Heart right ventricle (tissue), 16 donors: ENCODE data around the gene SOHLH2. TPM values are rescaled to one million over a fixed set of nuclear protein-coding genes. Genes with fewer than 3 reads are reported as not detected.
A peak's percentile ranks its signal among the peaks of the same experiment; 100 is the strongest.

Experiments used
- ATAC-seq, 8 donors: fragments of 200-7000 bp; cut with Tn5 transposase; one replicate each; pipeline ENCODE4 v1.9.1; 2020; ENCODE audit warnings: mild to moderate bottlenecking in 8 of 8, moderate library complexity in 8 of 8, moderate number of reproducible peaks in 1 of 8
- DNase-seq, 2 donors: peaks; one replicate each; pipeline ENCODE4 v3.0.0-alpha.2; 2020
- H3K27ac ChIP-seq, 10 donors: fragments of 200-600 bp; sonication (generic) in 2 of 10; one replicate each; pipeline versions ENCODE4 v1.5.0 to v1.8.0; 2020 to 2022; ENCODE audit warnings: mild to moderate bottlenecking in 3 of 10
- H3K27me3 ChIP-seq, 7 donors: fragments of 200-600 bp; one replicate each; pipeline ENCODE4 v1.8.0; 2021 to 2022; ENCODE audit warnings: mild to moderate bottlenecking in 2 of 7
- H3K36me3 ChIP-seq, 9 donors: fragments of 200-600 bp; sonication (generic) in 1 of 9; one replicate each; pipeline versions ENCODE4 v1.5.0 to v1.8.0; 2020 to 2022; ENCODE audit warnings: mild to moderate bottlenecking in 2 of 9
- H3K4me1 ChIP-seq, 9 donors: fragments of 200-600 bp; sonication (generic) in 1 of 9; one replicate each; pipeline versions ENCODE4 v1.5.0 to v1.8.0; 2020 to 2022; ENCODE audit warnings: mild to moderate bottlenecking in 4 of 9
- H3K4me3 ChIP-seq, 10 donors: fragments of 200-600 bp; sonication (generic) in 2 of 10; one replicate each; pipeline versions ENCODE4 v1.5.0 to v1.8.0; 2020 to 2022; ENCODE audit warnings: mild to moderate bottlenecking in 7 of 10, moderate library complexity in 2 of 10
- H3K9me3 ChIP-seq, 11 donors: fragments of 200-600 bp in 10 of 11; sonication (generic) in 2 of 11; one replicate each; pipeline versions ENCODE4 v1.5.0 to v1.8.0; 2013 to 2022; ENCODE audit warnings: mild to moderate bottlenecking in 2 of 11, control low read depth in 1 of 11, moderate library complexity in 1 of 11
- CTCF ChIP-seq, 9 donors: fragments of 200-600 bp; sonication (generic) in 2 of 9; IDR thresholded peaks; one replicate each; pipeline versions ENCODE4 v1.5.0 to v1.8.0; 2021 to 2022; ENCODE audit warnings: antibody characterized with exemption in 9 of 9, mild to moderate bottlenecking in 5 of 9, moderate library complexity in 1 of 9
- WGBS, 2 donors: extraction: QIAGEN DNeasy Blood & Tissue Kit; methylation state at CpG; one replicate each; pipeline ENCODE4 v1.1.7; 2013; ENCODE audit warnings: inconsistent platforms in 1 of 2; 5-methylcytosine and 5-hydroxymethylcytosine counted together
- intact Hi-C, 10 donors: fragments of 100-400 bp; cut with DNase I; formaldehyde crosslinking; loops; one replicate each; pipeline versions ENCODE4 v1.11.1 to v1.14.2; 2022
- polyA plus RNA-seq, 2 donors: library from polyadenylated mRNA; stranded (reverse); fragments of 200-250 nt; gene quantifications; one replicate each; pipeline ENCODE4 v1.2.3, GENCODE V29; 2013
- total RNA-seq, 10 donors: library from RNA; stranded (reverse); fragmentation: NEBNext Ultra II Directional in 3 of 10; extraction: Animal tissue kit (Norgen Biotek cat#: 25700) in 3 of 10; gene quantifications; one replicate each; pipeline versions ENCODE4 v1.2.1 to v1.2.4, GENCODE V29; 2021 to 2023
- donor health status: Arrhythmogenic right ventricular cardiomyopathy.
- donor health status: ischemic (EF 13 %, LVEDD 7.1; RV severe dilation, severe dysfunction).
- donor health status: healthy with polysubstance abuse.
- donor health status: DM: no; HTN: yes; CAD: no.
- donor health status: DM: no; HTN: no; CAD: no.
- donor health status: ischemic (EF 25% LVEDD 6.9; RV normal size, moderate dysfunction).
- donor health status: ischemic (EF 25% LVEDD 5.7; RV mildly dilated, moderate dysfunction).
- donor health status: healthy.
- donor health status: DM: yes; HTN: yes; CAD: no.
- donor health status: Ischemic cardiomyopathy.
- donor health status: ischemic (EF 35%, LVEDD 5.7; RV mildly dilated, moderate dysfunction).
- donor health status: nonischemic (EF 11% LVEDD 7.7; RV severe dilation, severe dysfunction).
- donor health status: DM: yes; HTN: yes; CAD: no.
- donor health status: PGD.
- donor health status: ischemic (EF 29% LVEDD 5.4; RV normal size, mild dysfunction).
- donor health status: nonischemic (EF 23%, LVEDD 6.1; RV moderate dilation, normal function).

SOHLH2 gene
- total and polyA plus RNA-seq, 12 donors, result 0.10 to 3.0 (median 0.79) TPM; not detected in 2

- peak in 7 of 8 donors; percentile 42 to 88 (median 67) for ATAC-seq
- WGBS, 2 donors, result 37 to 43% methylated on average over 7 of the region's 7 CpGs
- TF ChIP-seq CTCF (IDR thresholded peaks at IDR 0.05), result no peak
- peaks cover 0 to 12% (median 7%) of the 10 kb centered on the region in 9 donors for H3K4me1 ChIP-seq
- peak; percentile 40 to 53 for DNase-seq
- intact Hi-C loops, result no loop called here
- no peaks in the 10 kb centered on the region for H3K36me3 ChIP-seq
- no peak overlapping the region for H3K27ac ChIP-seq
- H3K9me3 ChIP-seq, result no peaks in the 10 kb centered on the region
- no peaks in the 10 kb centered on the region for H3K27me3 ChIP-seq
- H3K4me3 ChIP-seq, result no peak overlapping the region
These were observed 50.5 kb downstream of the SOHLH2 start for GRCh38 chr13:36163809-36164308.

- no peaks in the 10 kb centered on the region for H3K9me3 ChIP-seq
- no peak overlapping the region for H3K4me3 ChIP-seq
- H3K27me3 ChIP-seq, result no peaks in the 10 kb centered on the region
- 75 to 76% methylated on average over 6 of the region's 6 CpGs for WGBS, 2 donors
- no peak overlapping the region for H3K27ac ChIP-seq
- intact Hi-C loops, result no loop called here
- ATAC-seq (peak in 1 of 8 donors; percentile 50), DNase-seq (no peak)
- H3K4me1 ChIP-seq, result peaks cover 0 to 12% (median 7%) of the 10 kb centered on the region in 9 donors
- TF ChIP-seq CTCF (IDR thresholded peaks at IDR 0.05), result no peak
- no peaks in the 10 kb centered on the region for H3K36me3 ChIP-seq
These were observed 51.1 kb downstream of the SOHLH2 start for GRCh38 chr13:36163286-36163685.

- ATAC-seq (no peak), DNase-seq (no peak)
- H3K27me3 ChIP-seq, result peaks cover 0 to under 1% (median 0%) of the 10 kb centered on the region in 7 donors
- no peaks in the 10 kb centered on the region for H3K36me3 ChIP-seq
- peaks cover 0 to 12% (median 7%) of the 10 kb centered on the region in 9 donors for H3K4me1 ChIP-seq
- H3K9me3 ChIP-seq, result no peaks in the 10 kb centered on the region
- intact Hi-C loops, result no loop called here
- H3K27ac ChIP-seq, result no peak overlapping the region
- 87 to 88% methylated on average over 4 of the region's 4 CpGs for WGBS, 2 donors
- H3K4me3 ChIP-seq, result no peak overlapping the region
- TF ChIP-seq CTCF (IDR thresholded peaks at IDR 0.05), result no peak
These were observed 54.1 kb downstream of the SOHLH2 start for GRCh38 chr13:36160297-36160696.

GRCh38 chr13:36158611-36159010, 55.7 kb downstream of the SOHLH2 start:
- WGBS, 2 donors, result 85 to 87% methylated on average over 4 of the region's 4 CpGs
- H3K36me3 ChIP-seq, result no peaks in the 10 kb centered on the region
- H3K4me1 ChIP-seq, result peaks cover 0 to 14% (median 8%) of the 10 kb centered on the region in 9 donors
- H3K9me3 ChIP-seq, result no peaks in the 10 kb centered on the region
- DNase-seq (no peak), ATAC-seq (no peak)
- H3K27me3 ChIP-seq, result peaks cover 0 to 11% (median 0%) of the 10 kb centered on the region in 7 donors
- no peak overlapping the region for H3K4me3 ChIP-seq
- no peak overlapping the region for H3K27ac ChIP-seq
- intact Hi-C loops, result loop anchor here in 2 of 10 donors (10.0 kb wide), 2 partner anchors 164 to 174 kb away; no protein-coding TSS in a partner anchor
- no peak for TF ChIP-seq CTCF (IDR thresholded peaks at IDR 0.05)
